GM23338 (cell line): ENCODE measurements around the gene TFEB. TPM values are rescaled to one million over a fixed set of nuclear protein-coding genes. Genes with fewer than 3 reads are reported as not detected.

ENCODE experiments used
- ATAC-seq: fragments of 200-7000 bp; cut with Tn5 transposase; 3 replicates; pipeline ENCODE4 v1.9.1; 2020
- DNase-seq: peaks from one replicate; pipeline ENCODE4 v3.0.0-alpha.2; 2015; ENCODE audit warnings: low spot score
- H2AFZ ChIP-seq: fragments of 200-600 bp; sonication (generic); 2 replicates; pipeline ENCODE4 v1.8.0; 2016; ENCODE audit warnings: antibody characterized with exemption, mild to moderate bottlenecking, moderate library complexity
- H3F3A ChIP-seq: fragments of 200-600 bp; sonication (generic); replicated peaks from 2 replicates; pipeline ENCODE4 v1.8.0; 2017; ENCODE audit warnings: antibody characterized with exemption, mixed run types, low read depth
- H3K27ac ChIP-seq: fragments of 200-600 bp; sonication (generic); 2 replicates; pipeline ENCODE4 v1.6.1; 2016; ENCODE audit warnings: low read depth
- H3K27me3 ChIP-seq: fragments of 200-600 bp; sonication (generic); 2 replicates; pipeline ENCODE4 v1.8.0; 2016; ENCODE audit warnings: mild to moderate bottlenecking, mixed run types, moderate library complexity; ENCODE audit not compliant: insufficient read depth
- H3K36me3 ChIP-seq: fragments of 200-600 bp; sonication (generic); 2 replicates; pipeline ENCODE4 v1.8.0; 2016; ENCODE audit warnings: mild to moderate bottlenecking; ENCODE audit not compliant: insufficient read depth
- H3K4me1 ChIP-seq: fragments of 200-600 bp; sonication (generic); 2 replicates; pipeline ENCODE4 v1.8.0; 2016; ENCODE audit warnings: mild to moderate bottlenecking, moderate library complexity; ENCODE audit not compliant: insufficient read depth
- H3K4me2 ChIP-seq: fragments of 200-600 bp; sonication (generic); 2 replicates; pipeline ENCODE4 v1.7.1; 2017; ENCODE audit warnings: mixed run types
- H3K4me3 ChIP-seq: fragments of 200-600 bp; sonication (generic); 2 replicates; pipeline ENCODE4 v1.6.1; 2016; ENCODE audit warnings: mixed run types
- H3K79me2 ChIP-seq: fragments of 200-600 bp; sonication (generic); replicated peaks from 2 replicates; pipeline ENCODE4 v1.8.0; 2017; ENCODE audit warnings: mild to moderate bottlenecking; ENCODE audit not compliant: insufficient read depth
- H3K9me2 ChIP-seq: fragments of 200-600 bp; sonication (generic); 2 replicates; pipeline ENCODE4 v1.8.0; 2017; ENCODE audit not compliant: insufficient read depth
- H4K20me1 ChIP-seq: fragments of 200-600 bp; sonication (generic); replicated peaks from 2 replicates; pipeline ENCODE4 v1.8.0; 2017; ENCODE audit warnings: mild to moderate bottlenecking; ENCODE audit not compliant: insufficient read depth
- H3K27ac Mint-ChIP-seq: 2 replicates; pipeline ENCODE4 v1.8.0; 2020; ENCODE audit warnings: inconsistent platforms, mild to moderate bottlenecking, moderate library complexity, mixed read lengths
- H3K27me3 Mint-ChIP-seq: 3 replicates; pipeline ENCODE4 v1.8.0; 2022; ENCODE audit warnings: low read depth, mild to moderate bottlenecking, moderate library complexity, mixed read lengths, inconsistent platforms; ENCODE audit not compliant: insufficient read depth, poor library complexity
- H3K36me3 Mint-ChIP-seq: 3 replicates; pipeline ENCODE4 v1.8.0; 2021; ENCODE audit warnings: low read depth, mild to moderate bottlenecking, inconsistent platforms, moderate library complexity, mixed read lengths
- H3K4me1 Mint-ChIP-seq: 3 replicates; pipeline ENCODE4 v1.8.0; 2020; ENCODE audit warnings: mild to moderate bottlenecking, inconsistent platforms, mixed read lengths
- H3K4me3 Mint-ChIP-seq: 3 replicates; pipeline ENCODE4 v1.8.0; 2021; ENCODE audit warnings: moderate library complexity, mild to moderate bottlenecking, inconsistent platforms, mixed read lengths
- H3K9me3 Mint-ChIP-seq: 3 replicates; pipeline ENCODE4 v1.8.0; 2020; ENCODE audit warnings: moderate library complexity, mild to moderate bottlenecking, inconsistent platforms, mixed read lengths
- CREB1 ChIP-seq: fragments of 250-450 bp; sonication (Bioruptor Pico); IDR thresholded peaks from 2 replicates; pipeline ENCODE4 v1.5.0; 2020; ENCODE audit warnings: low read depth, mild to moderate bottlenecking, moderate library complexity
- EZH2phosphoT487 ChIP-seq: fragments of 200-600 bp; sonication (generic); IDR thresholded peaks from one replicate; pipeline ENCODE4 v1.8.1; 2018; ENCODE audit warnings: antibody characterized with exemption; ENCODE audit not compliant: unreplicated experiment
- JUNB ChIP-seq: IDR thresholded peaks from one replicate; pipeline ENCODE4 v1.6.1; 2016; ENCODE audit warnings: antibody characterized with exemption; ENCODE audit not compliant: unreplicated experiment
- NANOG ChIP-seq: IDR thresholded peaks from 2 replicates; pipeline ENCODE4 v1.6.1; 2016; ENCODE audit warnings: antibody characterized with exemption, borderline replicate concordance
- POLR2AphosphoS5 ChIP-seq: IDR thresholded peaks from 2 replicates; pipeline ENCODE4 v1.6.1; 2016; ENCODE audit warnings: antibody characterized with exemption, low read depth
- STAT1 ChIP-seq: IDR thresholded peaks from one replicate; pipeline ENCODE4 v1.6.1; 2016; ENCODE audit warnings: antibody characterized with exemption; ENCODE audit not compliant: unreplicated experiment
- polyA plus RNA-seq: library from polyadenylated mRNA; unstranded; fragments of >200 nt; fragmentation: Nextera tagmentation; extraction: Ambion mirVana; gene quantifications from 2 replicates; pipeline ENCODE4 v1.2.1, GENCODE V29; 2016
- total RNA-seq: library from RNA; depleted of rRNA; stranded (reverse); fragments of >200 nt; shearing (Covaris generic); gene quantifications from 2 replicates; pipeline ENCODE4 v1.2.3, GENCODE V29; 2014
- TF ChIP-seq, protein P1 (sequence below): fragments of 250-450 bp; sonication (Bioruptor Pico); IDR thresholded peaks from 2 replicates; pipeline ENCODE4 v1.5.0; 2020; ENCODE audit warnings: mild to moderate bottlenecking, moderate library complexity
- TF ChIP-seq, protein P2 (sequence below): IDR thresholded peaks from one replicate; pipeline ENCODE4 v1.6.1; 2018; ENCODE audit warnings: antibody characterized with exemption; ENCODE audit not compliant: unreplicated experiment
- TF ChIP-seq, protein P3 (sequence below), 2 experiments: fragments of 200-600 bp in 1 of 2; sonication (generic) in 1 of 2; conservative IDR thresholded peaks; 2 replicates each; pipeline versions ENCODE4 v1.5.1 to v1.6.1; 2016 to 2017; ENCODE audit warnings: antibody characterized with exemption in 2 of 2, low read depth in 2 of 2, mild to moderate bottlenecking in 2 of 2, moderate library complexity in 1 of 2
- TF ChIP-seq, protein P4 (sequence below): IDR thresholded peaks from 2 replicates; pipeline ENCODE4 v1.6.1; 2016; ENCODE audit warnings: antibody characterized with exemption

Gene TFEB
- total and polyA plus RNA-seq, 2 experiments from 2014 or later = 1.3 to 4.3 TPM

DNA sequence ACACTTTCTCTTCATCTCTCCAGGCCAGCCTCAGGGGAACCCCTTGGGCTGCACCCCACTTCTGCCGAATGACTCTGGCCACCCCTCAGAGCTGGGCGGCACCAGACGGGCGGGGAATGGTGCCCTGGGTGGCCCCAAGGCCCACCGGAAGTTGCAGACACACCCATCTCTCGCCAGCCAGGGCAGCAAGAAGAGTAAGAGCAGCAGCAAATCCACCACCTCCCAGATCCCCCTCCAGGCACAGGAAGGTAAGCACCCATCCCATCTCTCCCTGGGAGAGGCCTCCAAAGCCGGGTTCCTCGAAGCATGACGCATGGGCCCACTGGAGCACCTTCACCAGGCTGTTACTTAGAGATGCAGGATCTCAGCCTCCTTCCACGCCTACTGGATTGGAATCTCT lies 85.8 kb downstream of the TFEB start:
- peaks cover 16% of the 10 kb centered on the region for H3K4me1 ChIP-seq
- ATAC-seq (no peak), DNase-seq (no peak)
- peaks cover 51% of the 10 kb centered on the region for H3K36me3 Mint-ChIP-seq
- H3F3A ChIP-seq = no peaks in the 10 kb centered on the region
- H3K27me3 ChIP-seq = 0 out of 2 replicates have a peak, but pooled peaks cover under 1% of the 10 kb centered on the region
- no peaks in the 10 kb centered on the region for H3K79me2 ChIP-seq
- no peak overlapping the region for H3K4me3 Mint-ChIP-seq
- no peak overlapping the region for H3K4me2 ChIP-seq
- TF ChIP-seq, protein P1, sequence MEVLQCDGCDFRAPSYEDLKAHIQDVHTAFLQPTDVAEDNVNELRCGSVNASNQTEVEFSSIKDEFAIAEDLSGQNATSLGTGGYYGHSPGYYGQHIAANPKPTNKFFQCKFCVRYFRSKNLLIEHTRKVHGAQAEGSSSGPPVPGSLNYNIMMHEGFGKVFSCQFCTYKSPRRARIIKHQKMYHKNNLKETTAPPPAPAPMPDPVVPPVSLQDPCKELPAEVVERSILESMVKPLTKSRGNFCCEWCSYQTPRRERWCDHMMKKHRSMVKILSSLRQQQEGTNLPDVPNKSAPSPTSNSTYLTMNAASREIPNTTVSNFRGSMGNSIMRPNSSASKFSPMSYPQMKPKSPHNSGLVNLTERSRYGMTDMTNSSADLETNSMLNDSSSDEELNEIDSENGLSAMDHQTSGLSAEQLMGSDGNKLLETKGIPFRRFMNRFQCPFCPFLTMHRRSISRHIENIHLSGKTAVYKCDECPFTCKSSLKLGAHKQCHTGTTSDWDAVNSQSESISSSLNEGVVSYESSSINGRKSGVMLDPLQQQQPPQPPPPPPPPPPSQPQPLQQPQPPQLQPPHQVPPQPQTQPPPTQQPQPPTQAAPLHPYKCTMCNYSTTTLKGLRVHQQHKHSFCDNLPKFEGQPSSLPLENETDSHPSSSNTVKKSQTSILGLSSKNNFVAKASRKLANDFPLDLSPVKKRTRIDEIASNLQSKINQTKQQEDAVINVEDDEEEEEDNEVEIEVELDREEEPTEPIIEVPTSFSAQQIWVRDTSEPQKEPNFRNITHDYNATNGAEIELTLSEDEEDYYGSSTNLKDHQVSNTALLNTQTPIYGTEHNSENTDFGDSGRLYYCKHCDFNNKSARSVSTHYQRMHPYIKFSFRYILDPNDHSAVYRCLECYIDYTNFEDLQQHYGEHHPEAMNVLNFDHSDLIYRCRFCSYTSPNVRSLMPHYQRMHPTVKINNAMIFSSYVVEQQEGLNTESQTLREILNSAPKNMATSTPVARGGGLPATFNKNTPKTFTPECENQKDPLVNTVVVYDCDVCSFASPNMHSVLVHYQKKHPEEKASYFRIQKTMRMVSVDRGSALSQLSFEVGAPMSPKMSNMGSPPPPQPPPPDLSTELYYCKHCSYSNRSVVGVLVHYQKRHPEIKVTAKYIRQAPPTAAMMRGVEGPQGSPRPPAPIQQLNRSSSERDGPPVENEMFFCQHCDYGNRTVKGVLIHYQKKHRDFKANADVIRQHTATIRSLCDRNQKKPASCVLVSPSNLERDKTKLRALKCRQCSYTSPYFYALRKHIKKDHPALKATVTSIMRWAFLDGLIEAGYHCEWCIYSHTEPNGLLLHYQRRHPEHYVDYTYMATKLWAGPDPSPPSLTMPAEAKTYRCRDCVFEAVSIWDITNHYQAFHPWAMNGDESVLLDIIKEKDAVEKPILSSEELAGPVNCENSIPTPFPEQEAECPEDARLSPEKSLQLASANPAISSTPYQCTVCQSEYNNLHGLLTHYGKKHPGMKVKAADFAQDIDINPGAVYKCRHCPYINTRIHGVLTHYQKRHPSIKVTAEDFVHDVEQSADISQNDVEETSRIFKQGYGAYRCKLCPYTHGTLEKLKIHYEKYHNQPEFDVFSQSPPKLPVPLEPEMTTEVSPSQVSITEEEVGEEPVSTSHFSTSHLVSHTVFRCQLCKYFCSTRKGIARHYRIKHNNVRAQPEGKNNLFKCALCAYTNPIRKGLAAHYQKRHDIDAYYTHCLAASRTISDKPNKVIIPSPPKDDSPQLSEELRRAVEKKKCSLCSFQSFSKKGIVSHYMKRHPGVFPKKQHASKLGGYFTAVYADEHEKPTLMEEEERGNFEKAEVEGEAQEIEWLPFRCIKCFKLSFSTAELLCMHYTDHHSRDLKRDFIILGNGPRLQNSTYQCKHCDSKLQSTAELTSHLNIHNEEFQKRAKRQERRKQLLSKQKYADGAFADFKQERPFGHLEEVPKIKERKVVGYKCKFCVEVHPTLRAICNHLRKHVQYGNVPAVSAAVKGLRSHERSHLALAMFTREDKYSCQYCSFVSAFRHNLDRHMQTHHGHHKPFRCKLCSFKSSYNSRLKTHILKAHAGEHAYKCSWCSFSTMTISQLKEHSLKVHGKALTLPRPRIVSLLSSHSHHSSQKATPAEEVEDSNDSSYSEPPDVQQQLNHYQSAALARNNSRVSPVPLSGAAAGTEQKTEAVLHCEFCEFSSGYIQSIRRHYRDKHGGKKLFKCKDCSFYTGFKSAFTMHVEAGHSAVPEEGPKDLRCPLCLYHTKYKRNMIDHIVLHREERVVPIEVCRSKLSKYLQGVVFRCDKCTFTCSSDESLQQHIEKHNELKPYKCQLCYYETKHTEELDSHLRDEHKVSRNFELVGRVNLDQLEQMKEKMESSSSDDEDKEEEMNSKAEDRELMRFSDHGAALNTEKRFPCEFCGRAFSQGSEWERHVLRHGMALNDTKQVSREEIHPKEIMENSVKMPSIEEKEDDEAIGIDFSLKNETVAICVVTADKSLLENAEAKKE (CRISPR knock-in tag) = no peak
- TF ChIP-seq, protein P2, sequence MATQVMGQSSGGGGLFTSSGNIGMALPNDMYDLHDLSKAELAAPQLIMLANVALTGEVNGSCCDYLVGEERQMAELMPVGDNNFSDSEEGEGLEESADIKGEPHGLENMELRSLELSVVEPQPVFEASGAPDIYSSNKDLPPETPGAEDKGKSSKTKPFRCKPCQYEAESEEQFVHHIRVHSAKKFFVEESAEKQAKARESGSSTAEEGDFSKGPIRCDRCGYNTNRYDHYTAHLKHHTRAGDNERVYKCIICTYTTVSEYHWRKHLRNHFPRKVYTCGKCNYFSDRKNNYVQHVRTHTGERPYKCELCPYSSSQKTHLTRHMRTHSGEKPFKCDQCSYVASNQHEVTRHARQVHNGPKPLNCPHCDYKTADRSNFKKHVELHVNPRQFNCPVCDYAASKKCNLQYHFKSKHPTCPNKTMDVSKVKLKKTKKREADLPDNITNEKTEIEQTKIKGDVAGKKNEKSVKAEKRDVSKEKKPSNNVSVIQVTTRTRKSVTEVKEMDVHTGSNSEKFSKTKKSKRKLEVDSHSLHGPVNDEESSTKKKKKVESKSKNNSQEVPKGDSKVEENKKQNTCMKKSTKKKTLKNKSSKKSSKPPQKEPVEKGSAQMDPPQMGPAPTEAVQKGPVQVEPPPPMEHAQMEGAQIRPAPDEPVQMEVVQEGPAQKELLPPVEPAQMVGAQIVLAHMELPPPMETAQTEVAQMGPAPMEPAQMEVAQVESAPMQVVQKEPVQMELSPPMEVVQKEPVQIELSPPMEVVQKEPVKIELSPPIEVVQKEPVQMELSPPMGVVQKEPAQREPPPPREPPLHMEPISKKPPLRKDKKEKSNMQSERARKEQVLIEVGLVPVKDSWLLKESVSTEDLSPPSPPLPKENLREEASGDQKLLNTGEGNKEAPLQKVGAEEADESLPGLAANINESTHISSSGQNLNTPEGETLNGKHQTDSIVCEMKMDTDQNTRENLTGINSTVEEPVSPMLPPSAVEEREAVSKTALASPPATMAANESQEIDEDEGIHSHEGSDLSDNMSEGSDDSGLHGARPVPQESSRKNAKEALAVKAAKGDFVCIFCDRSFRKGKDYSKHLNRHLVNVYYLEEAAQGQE = no peak
- TF ChIP-seq STAT1 (no peak), NANOG (no peak), POLR2AphosphoS5 (no peak), EZH2phosphoT487 (no peak), CREB1 (CRISPR knock-in tag) (no peak), JUNB (no peak)
- TF ChIP-seq, protein P3, sequence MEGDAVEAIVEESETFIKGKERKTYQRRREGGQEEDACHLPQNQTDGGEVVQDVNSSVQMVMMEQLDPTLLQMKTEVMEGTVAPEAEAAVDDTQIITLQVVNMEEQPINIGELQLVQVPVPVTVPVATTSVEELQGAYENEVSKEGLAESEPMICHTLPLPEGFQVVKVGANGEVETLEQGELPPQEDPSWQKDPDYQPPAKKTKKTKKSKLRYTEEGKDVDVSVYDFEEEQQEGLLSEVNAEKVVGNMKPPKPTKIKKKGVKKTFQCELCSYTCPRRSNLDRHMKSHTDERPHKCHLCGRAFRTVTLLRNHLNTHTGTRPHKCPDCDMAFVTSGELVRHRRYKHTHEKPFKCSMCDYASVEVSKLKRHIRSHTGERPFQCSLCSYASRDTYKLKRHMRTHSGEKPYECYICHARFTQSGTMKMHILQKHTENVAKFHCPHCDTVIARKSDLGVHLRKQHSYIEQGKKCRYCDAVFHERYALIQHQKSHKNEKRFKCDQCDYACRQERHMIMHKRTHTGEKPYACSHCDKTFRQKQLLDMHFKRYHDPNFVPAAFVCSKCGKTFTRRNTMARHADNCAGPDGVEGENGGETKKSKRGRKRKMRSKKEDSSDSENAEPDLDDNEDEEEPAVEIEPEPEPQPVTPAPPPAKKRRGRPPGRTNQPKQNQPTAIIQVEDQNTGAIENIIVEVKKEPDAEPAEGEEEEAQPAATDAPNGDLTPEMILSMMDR (conservative IDR thresholded peaks at IDR 0.05; ENCODE audit: low read depth in 2 of 2) = no peak
- TF ChIP-seq, protein P4, sequence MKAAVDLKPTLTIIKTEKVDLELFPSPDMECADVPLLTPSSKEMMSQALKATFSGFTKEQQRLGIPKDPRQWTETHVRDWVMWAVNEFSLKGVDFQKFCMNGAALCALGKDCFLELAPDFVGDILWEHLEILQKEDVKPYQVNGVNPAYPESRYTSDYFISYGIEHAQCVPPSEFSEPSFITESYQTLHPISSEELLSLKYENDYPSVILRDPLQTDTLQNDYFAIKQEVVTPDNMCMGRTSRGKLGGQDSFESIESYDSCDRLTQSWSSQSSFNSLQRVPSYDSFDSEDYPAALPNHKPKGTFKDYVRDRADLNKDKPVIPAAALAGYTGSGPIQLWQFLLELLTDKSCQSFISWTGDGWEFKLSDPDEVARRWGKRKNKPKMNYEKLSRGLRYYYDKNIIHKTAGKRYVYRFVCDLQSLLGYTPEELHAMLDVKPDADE = no peak
- H3K4me1 Mint-ChIP-seq = peaks cover 16% of the 10 kb centered on the region
- no peaks in the 10 kb centered on the region for H3K9me3 Mint-ChIP-seq
- H3K27ac Mint-ChIP-seq = no peak overlapping the region
- no peak overlapping the region for H2AFZ ChIP-seq
- H3K27ac ChIP-seq = no peak overlapping the region
- peaks cover 6% of the 10 kb centered on the region; the same call in 1 of the 2 replicates for H4K20me1 ChIP-seq
- H3K36me3 ChIP-seq = no peaks in the 10 kb centered on the region
- H3K4me3 ChIP-seq = no peak overlapping the region
- H3K27me3 Mint-ChIP-seq = peaks cover 4% of the 10 kb centered on the region
- H3K9me2 ChIP-seq = no peaks in the 10 kb centered on the region
